DND-41 (cell line): Measurements from ENCODE around the gene KCNQ5.

ENCODE experiments used
- EZH2 ChIP-seq: IDR thresholded peaks from 3 replicates; pipeline ENCODE4 v1.6.1; 2012; ENCODE audit warnings: borderline replicate concordance, low read depth, mild to moderate bottlenecking, moderate library complexity, low read length, inconsistent platforms; ENCODE audit not compliant: severe bottlenecking
- TF ChIP-seq, protein P1 (sequence below): IDR thresholded peaks from 2 replicates; pipeline ENCODE4 v1.5.1; 2012; ENCODE audit warnings: borderline replicate concordance, low read length, moderate library complexity, mild to moderate bottlenecking; ENCODE audit not compliant: poor library complexity, severe bottlenecking; ENCODE audit errors: extremely low read depth

DNA sequence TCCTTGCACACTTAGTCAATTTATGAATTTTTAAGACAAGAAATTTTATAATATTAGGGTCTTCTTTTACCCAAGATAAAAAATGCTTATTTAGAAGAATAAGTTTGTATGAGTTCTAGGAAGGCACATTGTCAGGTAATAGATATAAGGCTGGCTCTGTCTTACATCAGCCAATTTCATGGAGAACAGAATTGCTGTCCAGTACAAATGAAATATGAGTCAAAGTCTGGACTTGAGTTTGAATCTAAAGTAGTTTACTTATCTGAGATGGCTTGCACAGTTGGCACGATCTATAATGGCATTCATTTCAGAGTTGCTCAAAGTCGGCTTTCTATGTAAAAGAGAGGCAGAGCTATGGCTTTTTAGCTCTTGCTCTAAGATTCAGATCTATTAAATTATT, 228.2 kb downstream of the KCNQ5 start:
- TF ChIP-seq, protein P1, sequence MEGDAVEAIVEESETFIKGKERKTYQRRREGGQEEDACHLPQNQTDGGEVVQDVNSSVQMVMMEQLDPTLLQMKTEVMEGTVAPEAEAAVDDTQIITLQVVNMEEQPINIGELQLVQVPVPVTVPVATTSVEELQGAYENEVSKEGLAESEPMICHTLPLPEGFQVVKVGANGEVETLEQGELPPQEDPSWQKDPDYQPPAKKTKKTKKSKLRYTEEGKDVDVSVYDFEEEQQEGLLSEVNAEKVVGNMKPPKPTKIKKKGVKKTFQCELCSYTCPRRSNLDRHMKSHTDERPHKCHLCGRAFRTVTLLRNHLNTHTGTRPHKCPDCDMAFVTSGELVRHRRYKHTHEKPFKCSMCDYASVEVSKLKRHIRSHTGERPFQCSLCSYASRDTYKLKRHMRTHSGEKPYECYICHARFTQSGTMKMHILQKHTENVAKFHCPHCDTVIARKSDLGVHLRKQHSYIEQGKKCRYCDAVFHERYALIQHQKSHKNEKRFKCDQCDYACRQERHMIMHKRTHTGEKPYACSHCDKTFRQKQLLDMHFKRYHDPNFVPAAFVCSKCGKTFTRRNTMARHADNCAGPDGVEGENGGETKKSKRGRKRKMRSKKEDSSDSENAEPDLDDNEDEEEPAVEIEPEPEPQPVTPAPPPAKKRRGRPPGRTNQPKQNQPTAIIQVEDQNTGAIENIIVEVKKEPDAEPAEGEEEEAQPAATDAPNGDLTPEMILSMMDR: no peak
- no peak for TF ChIP-seq EZH2
